D721Med (cell line): ENCODE results near the gene COPB2.

Experiments
- DNase-seq: peaks from one replicate; pipeline ENCODE4 v3.0.0; 2011; ENCODE audit warnings: low spot score; ENCODE audit not compliant: insufficient read length
- FAIRE-seq: peaks from 2 replicates; lab custom pipeline; 2011; peaks lifted over from hg19 to GRCh38; lab: Jason Lieb, UNC
- TF ChIP-seq, protein P1 (sequence below): IDR thresholded peaks from 2 replicates; pipeline ENCODE4 v1.5.1; 2012; ENCODE audit warnings: mild to moderate bottlenecking, control low read depth; ENCODE audit not compliant: insufficient read depth; ENCODE audit errors: missing control alignments

Gene COPB2

DNA sequence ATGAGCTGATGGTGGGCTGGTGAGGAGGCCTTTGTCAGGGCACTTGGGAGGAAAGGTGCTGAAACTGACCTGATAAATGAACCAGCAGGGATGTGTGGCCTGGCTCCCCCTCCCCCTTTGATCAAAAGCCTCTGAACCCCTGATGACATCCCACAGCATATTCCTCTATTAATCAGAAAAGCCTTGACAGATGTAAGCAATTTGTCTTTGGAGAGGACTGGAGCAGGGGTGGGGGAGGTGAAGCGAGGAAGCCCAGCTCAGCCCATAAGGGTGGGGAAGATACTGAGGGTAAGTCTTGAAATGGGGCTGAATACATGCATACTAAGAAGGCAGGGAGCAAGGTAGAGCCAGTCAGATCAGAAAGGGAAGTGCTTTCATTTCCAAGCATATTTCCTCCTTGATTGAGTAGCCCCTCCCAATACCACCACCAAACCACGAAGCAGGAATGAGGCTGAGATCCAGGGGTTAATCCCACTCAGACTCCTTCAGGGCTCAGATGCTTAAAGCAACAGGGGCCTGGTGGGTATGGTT is 80.3 kb downstream of the COPB2 start:
- FAIRE-seq (no peak), DNase-seq (no peak)
- TF ChIP-seq, protein P1, sequence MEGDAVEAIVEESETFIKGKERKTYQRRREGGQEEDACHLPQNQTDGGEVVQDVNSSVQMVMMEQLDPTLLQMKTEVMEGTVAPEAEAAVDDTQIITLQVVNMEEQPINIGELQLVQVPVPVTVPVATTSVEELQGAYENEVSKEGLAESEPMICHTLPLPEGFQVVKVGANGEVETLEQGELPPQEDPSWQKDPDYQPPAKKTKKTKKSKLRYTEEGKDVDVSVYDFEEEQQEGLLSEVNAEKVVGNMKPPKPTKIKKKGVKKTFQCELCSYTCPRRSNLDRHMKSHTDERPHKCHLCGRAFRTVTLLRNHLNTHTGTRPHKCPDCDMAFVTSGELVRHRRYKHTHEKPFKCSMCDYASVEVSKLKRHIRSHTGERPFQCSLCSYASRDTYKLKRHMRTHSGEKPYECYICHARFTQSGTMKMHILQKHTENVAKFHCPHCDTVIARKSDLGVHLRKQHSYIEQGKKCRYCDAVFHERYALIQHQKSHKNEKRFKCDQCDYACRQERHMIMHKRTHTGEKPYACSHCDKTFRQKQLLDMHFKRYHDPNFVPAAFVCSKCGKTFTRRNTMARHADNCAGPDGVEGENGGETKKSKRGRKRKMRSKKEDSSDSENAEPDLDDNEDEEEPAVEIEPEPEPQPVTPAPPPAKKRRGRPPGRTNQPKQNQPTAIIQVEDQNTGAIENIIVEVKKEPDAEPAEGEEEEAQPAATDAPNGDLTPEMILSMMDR: no peak

DNA sequence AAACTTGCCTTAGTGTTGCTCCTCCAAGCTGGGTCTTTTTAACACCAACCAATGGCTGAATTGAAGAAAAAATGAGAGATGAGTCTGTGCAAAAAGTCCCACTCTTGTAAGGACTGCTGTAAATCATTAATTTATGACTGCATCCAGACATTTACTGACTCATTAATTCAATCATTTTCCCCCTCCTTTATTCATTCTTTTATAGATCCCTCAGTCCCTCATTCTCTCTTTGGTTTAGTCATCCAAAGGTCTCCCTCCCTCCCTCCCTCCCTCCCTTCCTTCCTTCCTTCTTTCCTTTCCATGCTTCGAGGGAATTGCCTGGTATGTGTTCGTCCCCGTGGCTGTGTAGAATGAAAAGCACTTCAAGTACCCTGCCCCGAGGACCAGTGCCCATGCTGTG is 80.9 kb downstream of the COPB2 start:
- FAIRE-seq (no peak), DNase-seq (no peak)
- TF ChIP-seq, protein P1: no peak

DNA sequence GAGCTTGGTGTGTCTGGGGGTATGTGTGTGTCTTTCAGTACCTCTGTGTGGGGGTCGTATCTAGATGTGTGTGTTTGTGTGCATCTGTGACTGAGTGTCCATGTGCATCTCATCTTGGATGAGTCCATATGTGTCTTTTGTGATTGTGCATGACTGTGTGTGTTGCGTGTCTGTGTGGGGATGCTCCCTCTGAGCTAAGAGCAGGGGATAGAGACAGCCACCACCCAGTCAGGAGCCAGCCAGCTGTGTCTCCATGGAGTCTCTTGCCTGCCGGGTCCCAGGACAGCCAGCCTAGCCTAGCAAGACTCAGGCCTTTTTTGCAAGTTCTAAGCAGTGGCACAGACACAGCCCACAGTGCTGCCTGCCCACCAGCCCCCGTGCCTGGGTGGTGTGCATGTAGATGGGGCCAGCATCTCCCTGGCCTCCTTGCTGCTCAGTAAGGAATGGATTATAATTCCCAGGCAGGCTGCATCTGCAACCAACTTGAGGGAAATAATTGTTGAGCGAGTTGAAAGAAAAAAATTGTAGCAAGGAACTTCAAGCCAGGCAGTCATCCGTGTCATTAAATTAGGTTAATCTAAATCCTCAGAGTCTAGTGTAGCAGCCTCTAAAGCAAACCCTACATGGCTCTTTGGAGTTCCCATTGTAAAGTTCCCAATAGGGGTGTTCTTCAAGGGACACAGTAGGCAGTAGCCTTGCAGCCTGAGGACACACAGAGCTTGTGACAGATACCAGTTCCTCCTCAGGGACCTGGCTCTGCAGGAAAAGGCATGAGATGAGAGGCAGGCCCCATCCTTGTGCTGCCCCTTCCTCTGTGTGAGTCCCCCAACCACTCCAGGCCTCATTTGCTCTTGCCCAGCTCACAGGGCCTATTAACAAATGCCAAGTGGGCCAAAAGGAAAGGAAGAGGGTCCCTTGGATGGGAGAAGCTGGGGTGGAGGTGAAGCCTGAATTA is 81.6 kb downstream of the COPB2 start:
- TF ChIP-seq, protein P1: no peak
- FAIRE-seq (no peak), DNase-seq (no peak)
